Erythroblast (primary cell): Measurements from ENCODE around the gene FNDC11.

Experiments used
- DNase-seq, 2 experiments: peaks; one replicate each; lab custom pipeline; 2025; lab: John Stamatoyannopoulos, UW
- GATA1 ChIP-seq: IDR thresholded peaks from 2 replicates; pipeline ENCODE4 v1.6.1; 2011; ENCODE audit warnings: low read depth, mild to moderate bottlenecking, control low read depth, low read length, moderate library complexity
- POLR2A ChIP-seq: IDR thresholded peaks from 2 replicates; pipeline ENCODE4 v1.6.1; 2011; ENCODE audit warnings: mild to moderate bottlenecking, low read length

Gene FNDC11

GRCh38 chr20:63519668-63520503 lies 34.1 kb upstream of the FNDC11 start:
- TF ChIP-seq GATA1: no peak
- no peak for TF ChIP-seq POLR2A
- peak; percentile 64 to 70 for DNase-seq

- TF ChIP-seq GATA1: no peak
- TF ChIP-seq POLR2A: peak; percentile 72
- peak; percentile 89 to 96 for DNase-seq
Measured at GRCh38 chr20:63520504-63520933, 33.4 kb upstream of the FNDC11 start, which contains the start of gene PPDPF. Gene PPDPF, plus strand, starts transcription at chr20:63520765. Its CDS starts 544 bp downstream, at chr20:63521309.

GRCh38 chr20:63520934-63521601 lies 32.9 kb upstream of the FNDC11 start:
- TF ChIP-seq POLR2A (peak; percentile 42), GATA1 (no peak)

GRCh38 chr20:63521602-63522001 lies 32.4 kb upstream of the FNDC11 start:
- DNase-seq: no peak
- no peak for TF ChIP-seq POLR2A
- TF ChIP-seq GATA1: no peak

More at GRCh38 chr20:63520934-63521601, 32.9 kb upstream of the FNDC11 start:
- peak; percentile 84 to 90 for DNase-seq

GRCh38 chr20:63522091-63522868 lies 31.7 kb upstream of the FNDC11 start:
- peak; percentile 43 to 50 for DNase-seq
- no peak for TF ChIP-seq GATA1
- no peak for TF ChIP-seq POLR2A

GRCh38 chr20:63522981-63523611 lies 30.9 kb upstream of the FNDC11 start:
- DNase-seq: no peak
- TF ChIP-seq GATA1 (no peak), POLR2A (no peak)

GRCh38 chr20:63525185-63525584 lies 28.8 kb upstream of the FNDC11 start:
- no peak for DNase-seq
- TF ChIP-seq POLR2A: no peak
- no peak for TF ChIP-seq GATA1

- DNase-seq: no peak
Measured at GRCh38 chr20:63525971-63526370, 28.0 kb upstream of the FNDC11 start.

GRCh38 chr20:63527184-63527583 lies 26.8 kb upstream of the FNDC11 start:
- no peak for TF ChIP-seq GATA1
- TF ChIP-seq POLR2A: no peak

More at GRCh38 chr20:63525971-63526370, 28.0 kb upstream of the FNDC11 start:
- no peak for TF ChIP-seq GATA1
- no peak for TF ChIP-seq POLR2A

GRCh38 chr20:63529180-63529860 lies 24.6 kb upstream of the FNDC11 start:
- no peak for DNase-seq
- peak; percentile 16 for TF ChIP-seq POLR2A
- TF ChIP-seq GATA1: no peak

More at GRCh38 chr20:63527184-63527583, 26.8 kb upstream of the FNDC11 start:
- DNase-seq: no peak

GRCh38 chr20:63529861-63530787 lies 23.8 kb upstream of the FNDC11 start:
- TF ChIP-seq GATA1 (no peak), POLR2A (no peak)
- no peak for DNase-seq
